Neural cell (in vitro differentiated cells): ENCODE results near the gene SMYD5. TPM values are rescaled to one million over a fixed set of nuclear protein-coding genes. Genes with fewer than 3 reads are reported as not detected.

Source experiments
- H2AFZ ChIP-seq: fragments of 200-600, 300-800 bp; sonication (generic), shearing (Covaris generic); 2 replicates; pipeline ENCODE4 v1.6.0; 2014; ENCODE audit warnings: low read depth, mild to moderate bottlenecking, antibody characterized with exemption, low read length, moderate library complexity
- H3F3A ChIP-seq: fragments of 200-600 bp; shearing (Covaris generic); 2 replicates; pipeline ENCODE4 v1.6.1; 2016; ENCODE audit warnings: mild to moderate bottlenecking, moderate library complexity, mixed read lengths, antibody characterized with exemption, low read length; ENCODE audit not compliant: insufficient read depth, poor library complexity, severe bottlenecking
- H3K27ac ChIP-seq: fragments of 200-600, 300-800 bp; sonication (generic), shearing (Covaris generic); 2 replicates; pipeline ENCODE4 v1.5.1; 2014; ENCODE audit warnings: mild to moderate bottlenecking, low read length, moderate library complexity
- H3K27me3 ChIP-seq: fragments of 300-800, 200-600 bp; sonication (generic), shearing (Covaris generic); 2 replicates; pipeline ENCODE4 v1.6.0; 2014; ENCODE audit warnings: mild to moderate bottlenecking, low read depth, low read length, moderate library complexity; ENCODE audit not compliant: insufficient read depth
- H3K36me3 ChIP-seq: fragments of 300-800, 200-600 bp; sonication (generic), shearing (Covaris generic); 2 replicates; pipeline ENCODE4 v1.5.1; 2014; ENCODE audit warnings: mild to moderate bottlenecking, antibody characterized with exemption, low read length, moderate library complexity; ENCODE audit not compliant: insufficient read depth
- H3K4me2 ChIP-seq: fragments of 300-800, 200-600 bp; sonication (generic), shearing (Covaris generic); 2 replicates; pipeline ENCODE4 v1.6.0; 2014; ENCODE audit warnings: mild to moderate bottlenecking, low read length
- H3K4me3 ChIP-seq: fragments of 300-800, 200-600 bp; sonication (generic), shearing (Covaris generic); 2 replicates; pipeline ENCODE4 v1.5.1; 2014; ENCODE audit warnings: mild to moderate bottlenecking, low read length, moderate library complexity
- H3K79me2 ChIP-seq: fragments of 200-600 bp; shearing (Covaris generic); replicated peaks from 2 replicates; pipeline ENCODE4 v1.6.0; 2014; ENCODE audit warnings: mild to moderate bottlenecking, low read length, moderate library complexity; ENCODE audit not compliant: insufficient read depth
- H3K9ac ChIP-seq: fragments of 300-800, 200-600 bp; sonication (generic), shearing (Covaris generic); 2 replicates; pipeline ENCODE4 v1.6.1; 2016; ENCODE audit warnings: mild to moderate bottlenecking, low read length, mixed read lengths
- H3K9me2 ChIP-seq: fragments of 200-600 bp; shearing (Covaris generic); 2 replicates; pipeline ENCODE4 v1.6.1; 2016; ENCODE audit warnings: mild to moderate bottlenecking, low read length, mixed read lengths; ENCODE audit not compliant: insufficient read depth
- H3K9me3 ChIP-seq: fragments of 200-600, 300-800 bp; sonication (generic), shearing (Covaris generic); 2 replicates; pipeline ENCODE4 v1.6.1; 2016; ENCODE audit warnings: mild to moderate bottlenecking, mixed run types, low read length, moderate library complexity, mixed read lengths
- H4K20me1 ChIP-seq: fragments of 200-600 bp; shearing (Covaris generic); 2 replicates; pipeline ENCODE4 v1.6.1; 2016; ENCODE audit warnings: mild to moderate bottlenecking, mixed run types; ENCODE audit not compliant: insufficient read depth
- CTCF ChIP-seq: fragments of 450-650 bp; IDR thresholded peaks from 2 replicates; pipeline ENCODE4 v1.5.1; 2014; ENCODE audit warnings: antibody characterized with exemption, mild to moderate bottlenecking, moderate library complexity; ENCODE audit not compliant: poor library complexity, severe bottlenecking
- EP300 ChIP-seq: fragments of 450-650 bp; conservative IDR thresholded peaks from 2 replicates; pipeline ENCODE4 v1.6.1; 2014; ENCODE audit warnings: antibody characterized with exemption, mild to moderate bottlenecking, moderate library complexity; ENCODE audit not compliant: poor library complexity, severe bottlenecking
- EZH2 ChIP-seq: fragments of 200-600, 300-800 bp; shearing (Covaris generic), sonication (generic); IDR thresholded peaks from 2 replicates; pipeline ENCODE4 v1.6.1; 2014; ENCODE audit warnings: antibody characterized with exemption, low read length, borderline replicate concordance, mild to moderate bottlenecking; ENCODE audit not compliant: insufficient read depth, poor library complexity, severe bottlenecking
- MXI1 ChIP-seq: fragments of 450-650 bp; conservative IDR thresholded peaks from 2 replicates; pipeline ENCODE4 v1.6.1; 2014; ENCODE audit warnings: antibody characterized with exemption, mild to moderate bottlenecking; ENCODE audit not compliant: poor library complexity, severe bottlenecking
- POLR2AphosphoS5 ChIP-seq: IDR thresholded peaks from 2 replicates; pipeline ENCODE4 v1.6.1; 2012
- RAD21 ChIP-seq: fragments of 450-650 bp; conservative IDR thresholded peaks from 2 replicates; pipeline ENCODE4 v1.6.1; 2014; ENCODE audit warnings: antibody characterized with exemption, mild to moderate bottlenecking, moderate library complexity
- REST ChIP-seq: IDR thresholded peaks from 2 replicates; pipeline ENCODE4 v1.6.1; 2012; ENCODE audit warnings: borderline replicate concordance
- SMC3 ChIP-seq: fragments of 450-650 bp; conservative IDR thresholded peaks from 2 replicates; pipeline ENCODE4 v1.6.1; 2014; ENCODE audit warnings: antibody characterized with exemption, mild to moderate bottlenecking, moderate library complexity; ENCODE audit not compliant: poor library complexity
- TAF1 ChIP-seq: IDR thresholded peaks from 2 replicates; pipeline ENCODE4 v1.6.1; 2012; ENCODE audit warnings: low read depth
- polyA plus RNA-seq: library from polyadenylated mRNA; depleted of rRNA; stranded (reverse); fragments of >200 nt; gene quantifications from 2 replicates; pipeline ENCODE4 v1.2.3, GENCODE V29; 2014

The SMYD5 gene
- polyA plus RNA-seq, 1 donor from 2014 or later: 15.5 TPM

GRCh38 chr2:73268366-73268829 is 54.4 kb downstream of the SMYD5 start:
- Histone ChIP-seq H3K79me2 (no peaks in the 10 kb centered on the region), H3K4me2 (no peak overlapping the region), H3K9me2 (no peaks in the 10 kb centered on the region), H3K36me3 (no peaks in the 10 kb centered on the region), H3K27me3 (peaks cover 34% of the 10 kb centered on the region), H3F3A (no peaks in the 10 kb centered on the region), H3K27ac (no peak overlapping the region), H3K4me3 (peak overlapping the region; percentile 59), H2AFZ (no peak overlapping the region), H3K9ac (peak overlapping the region; percentile 11), H4K20me1 (no peaks in the 10 kb centered on the region), H3K9me3 (no peaks in the 10 kb centered on the region)
- TF ChIP-seq EP300 (no peak), CTCF (no peak), SMC3 (no peak), RAD21 (no peak), EZH2 (no peak)

GRCh38 chr2:73268830-73269685 is 55.0 kb downstream of the SMYD5 start:
- Histone ChIP-seq H3K27me3 (peaks cover 34% of the 10 kb centered on the region), H3K9me3 (no peaks in the 10 kb centered on the region), H3K27ac (no peak overlapping the region), H3K79me2 (no peaks in the 10 kb centered on the region), H3K9ac (peak overlapping the region; percentile 23), H3K9me2 (no peaks in the 10 kb centered on the region), H2AFZ (no peak overlapping the region), H3K4me3 (peak overlapping the region; percentile 59), H4K20me1 (no peaks in the 10 kb centered on the region), H3K4me2 (no peak overlapping the region), H3K36me3 (no peaks in the 10 kb centered on the region), H3F3A (no peaks in the 10 kb centered on the region)
- TF ChIP-seq SMC3 (no peak), CTCF (peak; percentile 48)

- H3K27me3 ChIP-seq: peaks cover 34% of the 10 kb centered on the region
Observed at GRCh38 chr2:73269686-73270465, 55.8 kb downstream of the SMYD5 start.

More at GRCh38 chr2:73269686-73270465, 55.8 kb downstream of the SMYD5 start:
- Histone ChIP-seq H3K9me2 (no peaks in the 10 kb centered on the region), H3K4me2 (no peak overlapping the region), H3K9me3 (no peaks in the 10 kb centered on the region), H2AFZ (no peak overlapping the region), H3K4me3 (peak overlapping the region; percentile 54), H3K27ac (no peak overlapping the region), H3F3A (no peaks in the 10 kb centered on the region), H3K79me2 (no peaks in the 10 kb centered on the region), H3K9ac (peak overlapping the region; percentile 23), H3K36me3 (no peaks in the 10 kb centered on the region), H4K20me1 (no peaks in the 10 kb centered on the region)
- TF ChIP-seq SMC3 (no peak), REST (no peak), RAD21 (no peak), MXI1 (no peak), EP300 (no peak), EZH2 (no peak), POLR2AphosphoS5 (no peak), CTCF (no peak), TAF1 (no peak)
